Measurements from ENCODE around the gene ZFYVE27. TPM values are rescaled to one million over a fixed set of nuclear protein-coding genes. Genes with fewer than 3 reads are reported as not detected.

ZFYVE27 gene
- total RNA-seq, 1 experiment from 2014 or later, result 41.6 TPM

DNA sequence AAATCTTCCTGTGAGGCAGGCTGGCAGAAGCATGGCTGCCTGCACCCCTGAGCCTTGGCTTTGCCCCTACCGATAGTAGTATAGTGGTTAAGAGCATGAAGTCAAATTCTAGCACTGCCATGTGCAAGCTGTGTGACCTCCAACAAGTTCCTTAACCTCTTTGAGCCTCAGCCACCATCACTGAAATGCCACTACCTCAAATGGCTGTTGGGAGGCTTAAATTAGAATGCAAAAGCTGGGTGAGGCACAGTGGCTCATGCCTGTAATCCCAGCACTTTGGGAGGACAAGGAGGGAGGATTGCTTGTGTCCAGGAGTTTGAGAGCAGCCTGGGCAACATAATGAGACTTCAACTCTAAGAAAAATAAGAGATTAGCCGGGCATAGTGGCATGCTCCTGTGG is 26.5 kb downstream of the ZFYVE27 start:
- no TSS peak for BruUV-seq (replicated peaks)
- intact Hi-C loops (cut with micrococcal nuclease; ENCODE audit: unreplicated experiment), result no loop called here
- DNase-seq, result no peak
- H3K27me3 Mint-ChIP-seq (ENCODE audit: insufficient read depth, unreplicated experiment), result no peaks in the 10 kb centered on the region
- POLR2A ChIA-PET, result interaction anchor here (1.7 kb wide), 1 partner anchor 27 kb away, joined by 8 read pairs; the partner anchor contains the start of gene ZFYVE27
- peaks cover 9% of the 10 kb centered on the region for H3K4me1 Mint-ChIP-seq (ENCODE audit: low read depth, unreplicated experiment)
- no peak overlapping the region for H3K4me3 Mint-ChIP-seq (ENCODE audit: unreplicated experiment)
- peaks cover 13% of the 10 kb centered on the region for H3K4me1 ChIP-seq
- H3K9me3 ChIP-seq, result no peaks in the 10 kb centered on the region
- no peak overlapping the region for H3K27ac Mint-ChIP-seq (ENCODE audit: unreplicated experiment)
- H3K4me3 ChIP-seq (ENCODE audit: low read depth, low read length), result no peak overlapping the region
- CTCF ChIA-PET, result no interaction called here
- H3K27me3 ChIP-seq (replicated peaks; ENCODE audit: control insufficient read depth, insufficient read depth, low read length), result no peaks in the 10 kb centered on the region
- no peaks in the 10 kb centered on the region for H3K9me3 Mint-ChIP-seq (ENCODE audit: unreplicated experiment)
- H3K36me3 Mint-ChIP-seq (ENCODE audit: insufficient read depth, unreplicated experiment), result peaks cover 38% of the 10 kb centered on the region
- H3K36me3 ChIP-seq (ENCODE audit: control insufficient read depth, insufficient read depth, low read length), result peaks cover 10% of the 10 kb centered on the region
- TF ChIP-seq, protein P1, sequence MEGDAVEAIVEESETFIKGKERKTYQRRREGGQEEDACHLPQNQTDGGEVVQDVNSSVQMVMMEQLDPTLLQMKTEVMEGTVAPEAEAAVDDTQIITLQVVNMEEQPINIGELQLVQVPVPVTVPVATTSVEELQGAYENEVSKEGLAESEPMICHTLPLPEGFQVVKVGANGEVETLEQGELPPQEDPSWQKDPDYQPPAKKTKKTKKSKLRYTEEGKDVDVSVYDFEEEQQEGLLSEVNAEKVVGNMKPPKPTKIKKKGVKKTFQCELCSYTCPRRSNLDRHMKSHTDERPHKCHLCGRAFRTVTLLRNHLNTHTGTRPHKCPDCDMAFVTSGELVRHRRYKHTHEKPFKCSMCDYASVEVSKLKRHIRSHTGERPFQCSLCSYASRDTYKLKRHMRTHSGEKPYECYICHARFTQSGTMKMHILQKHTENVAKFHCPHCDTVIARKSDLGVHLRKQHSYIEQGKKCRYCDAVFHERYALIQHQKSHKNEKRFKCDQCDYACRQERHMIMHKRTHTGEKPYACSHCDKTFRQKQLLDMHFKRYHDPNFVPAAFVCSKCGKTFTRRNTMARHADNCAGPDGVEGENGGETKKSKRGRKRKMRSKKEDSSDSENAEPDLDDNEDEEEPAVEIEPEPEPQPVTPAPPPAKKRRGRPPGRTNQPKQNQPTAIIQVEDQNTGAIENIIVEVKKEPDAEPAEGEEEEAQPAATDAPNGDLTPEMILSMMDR (IDR thresholded peaks at IDR 0.05; ENCODE audit: insufficient read depth in 1 of 2, low read depth in 1 of 2, low read length in 1 of 2, severe bottlenecking in 1 of 2, unreplicated experiment in 1 of 2), result no peak

DNA sequence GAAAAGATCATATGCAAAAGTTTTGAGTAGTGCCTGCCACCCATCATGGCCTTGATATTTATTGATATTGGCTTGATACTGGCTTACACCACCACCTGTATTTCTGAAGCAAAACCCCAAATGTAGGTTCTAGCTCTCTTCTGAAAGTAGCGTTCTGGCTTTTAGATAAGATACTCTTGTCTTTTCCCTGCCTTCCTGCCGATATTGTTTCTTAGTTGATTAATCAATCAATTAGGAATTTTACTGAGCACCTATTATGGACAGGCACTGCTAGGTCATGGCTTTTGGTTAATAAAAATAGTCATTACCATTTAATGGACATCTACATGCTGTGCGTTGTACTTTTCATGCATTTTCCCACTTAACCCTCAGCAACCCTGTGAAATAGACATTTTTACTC is 27.0 kb downstream of the ZFYVE27 start:
- H3K27ac Mint-ChIP-seq (ENCODE audit: unreplicated experiment), result peak overlapping the region; percentile 47
- no peaks in the 10 kb centered on the region for H3K9me3 Mint-ChIP-seq (ENCODE audit: unreplicated experiment)
- DNase-seq, result no peak
- peaks cover 10% of the 10 kb centered on the region for H3K36me3 ChIP-seq (ENCODE audit: control insufficient read depth, insufficient read depth, low read length)
- no peaks in the 10 kb centered on the region for H3K27me3 ChIP-seq (replicated peaks; ENCODE audit: control insufficient read depth, insufficient read depth, low read length)
- no peaks in the 10 kb centered on the region for H3K9me3 ChIP-seq
- no peaks in the 10 kb centered on the region for H3K27me3 Mint-ChIP-seq (ENCODE audit: insufficient read depth, unreplicated experiment)
- ChIA-PET CTCF (no interaction called here), POLR2A (interaction anchor here (1.7 kb wide), 1 partner anchor 27 kb away, joined by 8 read pairs; the partner anchor contains the start of gene ZFYVE27)
- peaks cover 9% of the 10 kb centered on the region for H3K4me1 Mint-ChIP-seq (ENCODE audit: low read depth, unreplicated experiment)
- peaks cover 13% of the 10 kb centered on the region for H3K4me1 ChIP-seq
- TF ChIP-seq, protein P1 (IDR thresholded peaks at IDR 0.05; ENCODE audit: insufficient read depth in 1 of 2, low read depth in 1 of 2, low read length in 1 of 2, severe bottlenecking in 1 of 2, unreplicated experiment in 1 of 2), result no peak
- intact Hi-C loops (cut with micrococcal nuclease; ENCODE audit: unreplicated experiment), result no loop called here
- BruUV-seq (replicated peaks), result no TSS peak
- no peak overlapping the region for H3K4me3 ChIP-seq (ENCODE audit: low read depth, low read length)
- H3K4me3 Mint-ChIP-seq (ENCODE audit: unreplicated experiment), result peak overlapping the region; percentile 40
- peaks cover 41% of the 10 kb centered on the region for H3K36me3 Mint-ChIP-seq (ENCODE audit: insufficient read depth, unreplicated experiment)

GRCh38 chr10:97764519-97764931 is 27.6 kb downstream of the ZFYVE27 start:
- peaks cover 13% of the 10 kb centered on the region for H3K4me1 ChIP-seq
- no peaks in the 10 kb centered on the region for H3K27me3 Mint-ChIP-seq (ENCODE audit: insufficient read depth, unreplicated experiment)
- DNase-seq, result peak; percentile 54 to 72
- no TSS peak for BruUV-seq (replicated peaks)
- peak overlapping the region; percentile 40 for H3K4me3 Mint-ChIP-seq (ENCODE audit: unreplicated experiment)
- ChIA-PET CTCF (no interaction called here), POLR2A (interaction anchor here (0.6 to 1.7 kb wide), 2 partner anchors 28 to 77 kb away, joined by 3 to 8 read pairs; partner anchors contain the start of genes AVPI1 and ZFYVE27)
- no peaks in the 10 kb centered on the region for H3K9me3 ChIP-seq
- H3K27ac Mint-ChIP-seq (ENCODE audit: unreplicated experiment), result peak overlapping the region; percentile 47
- peaks cover 8% of the 10 kb centered on the region for H3K36me3 ChIP-seq (ENCODE audit: control insufficient read depth, insufficient read depth, low read length)
- no peaks in the 10 kb centered on the region for H3K9me3 Mint-ChIP-seq (ENCODE audit: unreplicated experiment)
- no peak overlapping the region for H3K4me3 ChIP-seq (ENCODE audit: low read depth, low read length)
- H3K36me3 Mint-ChIP-seq (ENCODE audit: insufficient read depth, unreplicated experiment), result peaks cover 37% of the 10 kb centered on the region
- intact Hi-C loops (cut with micrococcal nuclease; ENCODE audit: unreplicated experiment), result no loop called here
- TF ChIP-seq, protein P1 (IDR thresholded peaks at IDR 0.05; ENCODE audit: insufficient read depth in 1 of 2, low read depth in 1 of 2, low read length in 1 of 2, severe bottlenecking in 1 of 2, unreplicated experiment in 1 of 2), result no peak
- H3K27me3 ChIP-seq (replicated peaks; ENCODE audit: control insufficient read depth, insufficient read depth, low read length), result no peaks in the 10 kb centered on the region
- H3K4me1 Mint-ChIP-seq (ENCODE audit: low read depth, unreplicated experiment), result peaks cover 9% of the 10 kb centered on the region
